ENCODE measurements around the gene PERM1.

The PERM1 gene

DNA sequence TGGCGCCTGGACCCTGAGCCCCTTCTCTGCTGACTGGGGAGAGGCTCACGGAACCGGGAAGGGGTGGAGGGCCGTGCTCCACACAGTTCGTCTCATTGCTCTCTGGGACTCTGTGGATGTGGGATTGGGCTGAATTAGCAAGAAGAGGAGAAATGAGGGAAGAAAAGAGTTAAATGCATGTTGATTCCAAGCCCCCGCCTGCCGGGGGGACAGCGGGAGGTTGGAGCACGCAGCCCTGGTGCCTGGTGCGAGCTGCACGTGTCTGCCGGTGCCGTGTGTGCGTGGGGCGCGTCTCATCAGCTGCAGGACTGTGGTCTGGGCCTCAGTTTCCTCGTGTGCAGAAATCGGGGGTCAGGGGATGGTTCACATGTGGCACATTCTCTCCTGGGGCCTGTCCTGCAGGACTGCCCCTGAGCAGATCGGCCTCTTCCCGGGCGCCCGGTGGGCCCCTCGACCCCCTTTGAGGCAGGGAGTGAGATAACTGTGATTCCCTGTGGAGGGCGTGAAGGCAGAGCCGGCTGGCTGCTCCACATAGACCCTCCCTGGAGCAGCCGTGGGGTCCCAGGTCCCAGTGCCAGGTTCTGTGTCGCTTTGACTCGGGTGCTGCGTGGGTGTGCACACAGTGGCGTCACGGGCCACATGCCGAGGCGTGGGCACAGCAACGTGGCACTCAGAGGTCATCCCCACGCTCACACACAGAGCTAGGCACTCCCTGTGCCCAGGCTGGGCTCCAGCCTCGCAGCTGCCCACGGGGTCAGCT, 46.7 kb downstream of the PERM1 start:
- no peak for DNase-seq (ENCODE audit: low spot score)

GRCh38 chr1:933603-933940, 48.3 kb downstream of the PERM1 start:
- no peak for DNase-seq (ENCODE audit: low spot score)

- DNase-seq (ENCODE audit: low spot score), result no peak
Measured at GRCh38 chr1:932776-933602, 48.9 kb downstream of the PERM1 start.

DNA sequence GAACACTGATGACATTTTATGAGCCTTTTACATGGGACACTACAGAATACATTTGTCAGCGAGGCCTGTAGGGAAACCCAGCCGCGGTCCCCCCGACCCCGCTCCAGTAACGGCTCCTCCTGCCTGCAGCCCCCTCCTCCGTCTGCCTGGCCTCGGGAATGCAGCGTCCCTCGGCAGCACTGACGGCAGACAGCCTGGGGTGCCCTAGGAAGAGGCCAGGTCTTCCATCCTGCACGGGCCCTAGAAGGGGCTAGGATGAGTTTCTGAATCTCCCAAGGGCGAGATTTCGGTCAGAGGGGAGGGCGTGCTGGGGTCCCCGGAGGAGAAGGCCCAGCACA, 49.8 kb downstream of the PERM1 start:
- DNase-seq (ENCODE audit: low spot score), result no peak

DNA sequence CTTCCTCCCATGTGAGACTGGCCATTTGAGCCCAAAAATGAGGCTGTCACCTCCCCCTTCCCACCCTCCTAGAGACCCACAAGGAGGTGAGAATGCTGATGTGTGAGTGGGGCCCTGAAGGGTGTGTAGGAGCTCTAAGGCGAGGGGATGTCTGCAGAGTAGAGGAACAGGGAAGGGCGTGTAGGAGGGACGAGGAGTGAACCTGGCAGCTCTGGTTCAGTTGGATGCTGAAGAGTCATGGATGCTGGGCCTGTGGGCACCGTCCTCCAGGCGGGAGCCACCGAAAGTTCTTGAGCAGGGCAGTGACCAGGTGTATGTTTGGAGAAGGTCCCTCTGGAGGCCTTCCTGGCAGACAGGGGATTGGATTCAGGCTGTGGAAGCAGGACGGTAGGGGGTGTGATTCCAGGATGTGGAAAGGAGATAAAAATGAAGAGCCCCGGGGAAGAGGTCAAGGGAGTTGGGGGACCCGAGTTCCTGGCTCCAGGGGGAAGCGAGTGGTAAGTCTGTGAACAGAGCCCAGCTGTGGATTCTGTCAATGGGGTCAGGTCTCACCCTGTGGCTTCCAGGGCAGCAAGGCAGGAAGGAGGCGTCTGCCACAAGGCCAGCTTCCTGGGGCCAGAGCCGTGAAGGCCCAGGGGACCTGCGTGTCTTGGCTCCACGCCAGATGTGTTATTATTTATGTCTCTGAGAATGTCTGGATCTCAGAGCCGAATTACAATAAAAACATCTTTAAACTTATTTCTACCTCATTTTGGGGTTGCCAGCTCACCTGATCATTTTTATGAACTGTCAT, 50.3 kb downstream of the PERM1 start:
- DNase-seq (ENCODE audit: low spot score), result no peak

GRCh38 chr1:930633-931138, 51.2 kb downstream of the PERM1 start:
- DNase-seq (ENCODE audit: low spot score), result no peak

DNA sequence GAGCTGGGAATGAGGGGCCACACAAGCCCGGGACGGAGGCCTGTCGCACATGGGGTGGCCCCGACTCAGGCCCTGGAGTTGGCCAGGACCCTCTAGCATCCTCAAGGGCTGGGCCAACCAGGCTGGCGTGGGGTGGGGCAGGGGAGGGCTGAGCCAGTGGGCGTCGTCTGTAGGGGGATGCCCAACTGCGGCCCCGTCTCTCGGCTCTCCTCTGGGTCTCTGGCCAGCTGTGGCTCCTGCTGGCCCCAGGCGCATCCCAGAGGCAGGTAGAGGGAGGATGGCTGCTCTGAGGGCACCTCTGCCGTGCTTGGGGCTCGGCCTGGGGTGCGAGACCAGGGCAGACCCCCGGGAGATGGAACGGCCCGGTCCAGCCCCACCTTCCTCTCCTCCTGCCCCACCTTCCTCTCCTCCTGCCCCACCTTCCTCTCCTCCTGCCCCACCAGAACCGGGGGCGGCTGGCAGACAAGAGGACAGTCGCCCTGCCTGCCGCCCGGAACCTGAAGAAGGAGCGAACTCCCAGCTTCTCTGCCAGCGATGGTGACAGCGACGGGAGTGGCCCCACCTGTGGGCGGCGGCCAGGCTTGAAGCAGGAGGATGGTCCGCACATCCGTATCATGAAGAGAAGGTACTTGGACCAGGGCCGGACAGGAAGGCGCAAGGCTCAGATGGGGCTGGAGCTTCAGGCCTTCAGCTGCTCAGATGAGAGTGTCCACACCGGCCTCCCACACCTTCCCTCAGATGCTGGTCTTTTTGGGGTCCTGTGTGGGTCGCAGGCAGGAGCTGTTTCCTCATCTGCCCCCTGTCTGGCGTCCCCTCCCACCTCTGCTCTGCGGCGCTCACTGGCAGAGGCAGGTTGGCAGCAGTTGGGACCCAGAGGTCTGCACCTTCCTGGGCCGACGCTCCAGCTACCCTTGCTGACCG, 51.9 kb downstream of the PERM1 start:
- no peak for DNase-seq (ENCODE audit: low spot score)

DNA sequence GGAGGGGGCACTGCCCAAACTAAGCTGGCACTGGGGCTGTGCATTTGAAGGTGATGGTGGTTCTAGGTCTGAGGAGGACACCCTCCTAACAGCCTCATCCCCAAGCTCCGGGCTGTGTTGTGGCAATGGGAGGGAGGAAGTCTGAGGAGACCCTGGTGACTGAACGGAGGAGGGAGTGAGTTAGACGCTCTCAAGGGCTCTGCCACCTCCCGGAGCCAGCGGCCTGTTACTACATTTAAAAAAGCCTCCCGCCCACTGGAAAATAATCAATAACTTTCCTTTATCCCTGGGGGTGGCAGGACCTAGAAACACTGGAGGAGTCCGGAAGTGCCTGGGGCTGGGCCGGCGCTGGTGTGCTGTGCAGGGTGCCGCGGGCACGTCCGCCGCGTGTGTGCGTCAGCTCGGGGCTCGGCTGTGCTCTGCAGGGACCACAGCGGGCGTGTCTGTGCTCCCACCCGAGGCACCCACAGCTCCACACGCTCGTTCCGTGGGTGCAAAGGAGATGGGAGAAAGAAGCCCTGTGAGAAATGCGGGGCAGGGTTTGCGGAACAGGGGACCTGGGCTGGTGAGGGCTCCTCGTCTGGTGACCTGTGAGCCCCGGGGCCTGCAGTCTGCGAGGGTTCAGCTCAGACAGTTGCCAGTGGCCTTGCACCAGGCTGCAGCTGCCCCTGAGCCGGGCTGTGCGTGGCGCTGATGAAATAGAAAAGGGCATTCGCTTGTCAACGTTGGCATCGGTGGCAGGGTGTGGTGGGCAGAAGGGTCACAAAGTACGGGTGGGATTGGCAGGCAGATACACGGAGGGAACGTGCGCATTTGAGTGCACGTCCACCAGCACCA, 52.9 kb downstream of the PERM1 start:
- no peak for DNase-seq (ENCODE audit: low spot score)

GRCh38 chr1:927748-928147, 54.1 kb downstream of the PERM1 start:
- no peak for DNase-seq (ENCODE audit: low spot score)

DNA sequence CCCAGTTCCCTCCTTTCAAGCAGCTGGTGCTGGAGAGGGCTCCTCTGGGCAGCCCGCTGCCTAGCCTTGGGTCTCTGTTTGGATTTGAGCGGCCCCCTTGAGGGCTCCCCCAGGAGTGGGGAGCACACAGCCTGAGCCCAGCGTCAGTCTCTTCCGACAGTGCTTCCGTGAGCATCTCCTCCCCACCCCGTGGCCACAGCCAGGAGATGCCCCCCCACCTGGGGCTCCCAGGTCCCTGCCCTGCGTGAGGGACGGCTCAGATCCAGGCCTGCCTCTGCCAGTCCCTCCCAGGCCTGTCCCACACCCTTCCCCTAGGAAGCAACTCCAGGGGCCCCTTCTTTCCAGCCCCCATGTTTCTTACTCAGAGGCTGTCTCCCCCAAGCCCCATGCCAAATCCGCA, 54.7 kb downstream of the PERM1 start:
- no peak for DNase-seq (ENCODE audit: low spot score)

GRCh38 chr1:925561-926421, 56.1 kb downstream of the PERM1 start:
- DNase-seq (ENCODE audit: low spot score), result peak; percentile 54
